ENCODE data around the gene SORBS2.

Gene SORBS2

GRCh38 chr4:185796176-185796575 is 15.8 kb downstream of the SORBS2 start:
- no peaks in the 10 kb centered on the region for H3K9me3 Mint-ChIP-seq
- no peak overlapping the region for H3K4me3 Mint-ChIP-seq
- ATAC-seq (no peak), DNase-seq (no peak)
- H3K27me3 Mint-ChIP-seq, result peaks cover 8% of the 10 kb centered on the region
- no peak overlapping the region for H3K27ac Mint-ChIP-seq
- H3K4me1 Mint-ChIP-seq, result no peaks in the 10 kb centered on the region

GRCh38 chr4:185794637-185795036 is 17.4 kb downstream of the SORBS2 start:
- Mint-ChIP-seq H3K4me3 (no peak overlapping the region), H3K27ac (no peak overlapping the region), H3K9me3 (no peaks in the 10 kb centered on the region), H3K27me3 (peaks cover 8% of the 10 kb centered on the region), H3K4me1 (no peaks in the 10 kb centered on the region)
- ATAC-seq (no peak), DNase-seq (no peak)

- H3K27me3 Mint-ChIP-seq, result peaks cover 8% of the 10 kb centered on the region
- ATAC-seq (no peak), DNase-seq (no peak)
- H3K27ac Mint-ChIP-seq, result no peak overlapping the region
- H3K9me3 Mint-ChIP-seq, result no peaks in the 10 kb centered on the region
- H3K4me1 Mint-ChIP-seq, result no peaks in the 10 kb centered on the region
- no peak overlapping the region for H3K4me3 Mint-ChIP-seq
These were observed 18.3 kb downstream of the SORBS2 start for GRCh38 chr4:185793716-185794115.

- Mint-ChIP-seq H3K4me3 (no peak overlapping the region), H3K27ac (no peak overlapping the region), H3K9me3 (no peaks in the 10 kb centered on the region), H3K27me3 (peaks cover 8% of the 10 kb centered on the region), H3K4me1 (no peaks in the 10 kb centered on the region)
- ATAC-seq (no peak), DNase-seq (no peak)
These were observed 18.9 kb downstream of the SORBS2 start for GRCh38 chr4:185793116-185793485.

- H3K4me1 Mint-ChIP-seq, result no peaks in the 10 kb centered on the region
- H3K27ac Mint-ChIP-seq, result no peak overlapping the region
- ATAC-seq (no peak), DNase-seq (no peak)
- no peak overlapping the region for H3K4me3 Mint-ChIP-seq
- no peaks in the 10 kb centered on the region for H3K9me3 Mint-ChIP-seq
- H3K27me3 Mint-ChIP-seq, result peaks cover 8% of the 10 kb centered on the region
These were observed 19.4 kb downstream of the SORBS2 start for GRCh38 chr4:185792384-185793115.

- H3K27me3 Mint-ChIP-seq, result peaks cover 8% of the 10 kb centered on the region
- H3K4me1 Mint-ChIP-seq, result no peaks in the 10 kb centered on the region
- H3K9me3 Mint-ChIP-seq, result no peaks in the 10 kb centered on the region
- no peak overlapping the region for H3K27ac Mint-ChIP-seq
- ATAC-seq (no peak), DNase-seq (no peak)
- no peak overlapping the region for H3K4me3 Mint-ChIP-seq
These were observed 23.9 kb downstream of the SORBS2 start for GRCh38 chr4:185787926-185788679.

- Mint-ChIP-seq H3K9me3 (no peaks in the 10 kb centered on the region), H3K27me3 (peaks cover 7% of the 10 kb centered on the region), H3K4me3 (no peak overlapping the region), H3K4me1 (no peaks in the 10 kb centered on the region), H3K27ac (no peak overlapping the region)
- ATAC-seq, result no peak
- no peak for DNase-seq
These were observed 25.6 kb downstream of the SORBS2 start for GRCh38 chr4:185786422-185786821.

- no peak overlapping the region for H3K4me3 Mint-ChIP-seq
- no peaks in the 10 kb centered on the region for H3K9me3 Mint-ChIP-seq
- no peaks in the 10 kb centered on the region for H3K4me1 Mint-ChIP-seq
- DNase-seq, result no peak
- ATAC-seq, result no peak
- H3K27me3 Mint-ChIP-seq, result peaks cover 10% of the 10 kb centered on the region
- H3K27ac Mint-ChIP-seq, result no peak overlapping the region
These were observed 28.4 kb downstream of the SORBS2 start for GRCh38 chr4:185783574-185783973.

GRCh38 chr4:185782523-185782922 is 29.5 kb downstream of the SORBS2 start:
- Mint-ChIP-seq H3K9me3 (no peaks in the 10 kb centered on the region), H3K4me1 (no peaks in the 10 kb centered on the region), H3K27me3 (peaks cover 10% of the 10 kb centered on the region), H3K27ac (no peak overlapping the region), H3K4me3 (no peak overlapping the region)
- no peak for ATAC-seq
- no peak for DNase-seq

- Mint-ChIP-seq H3K4me1 (no peaks in the 10 kb centered on the region), H3K27ac (no peak overlapping the region), H3K4me3 (no peak overlapping the region), H3K9me3 (no peaks in the 10 kb centered on the region), H3K27me3 (peaks cover 10% of the 10 kb centered on the region)
- ATAC-seq, result no peak
- no peak for DNase-seq
These were observed 30.3 kb downstream of the SORBS2 start for GRCh38 chr4:185781555-185782215.

GRCh38 chr4:185780472-185780871 is 31.5 kb downstream of the SORBS2 start:
- Mint-ChIP-seq H3K4me3 (no peak overlapping the region), H3K27me3 (peaks cover 11% of the 10 kb centered on the region), H3K4me1 (no peaks in the 10 kb centered on the region), H3K27ac (no peak overlapping the region), H3K9me3 (no peaks in the 10 kb centered on the region)
- DNase-seq (no peak), ATAC-seq (no peak)

- H3K27me3 Mint-ChIP-seq, result peaks cover 20% of the 10 kb centered on the region
- DNase-seq, result no peak
- H3K9me3 Mint-ChIP-seq, result no peaks in the 10 kb centered on the region
- H3K4me3 Mint-ChIP-seq, result no peak overlapping the region
- no peak overlapping the region for H3K27ac Mint-ChIP-seq
- no peaks in the 10 kb centered on the region for H3K4me1 Mint-ChIP-seq
- no peak for ATAC-seq
These were observed 32.5 kb downstream of the SORBS2 start for GRCh38 chr4:185779517-185779916.

GRCh38 chr4:185778307-185778706 is 33.7 kb downstream of the SORBS2 start:
- no peak for ATAC-seq
- Mint-ChIP-seq H3K27ac (no peak overlapping the region), H3K9me3 (no peaks in the 10 kb centered on the region), H3K4me3 (no peak overlapping the region), H3K4me1 (no peaks in the 10 kb centered on the region), H3K27me3 (peaks cover 28% of the 10 kb centered on the region)
- DNase-seq, result no peak

GRCh38 chr4:185775792-185776555 is 36.0 kb downstream of the SORBS2 start:
- no peak for DNase-seq
- no peak overlapping the region for H3K27ac Mint-ChIP-seq

GRCh38 chr4:185774845-185775680 is 36.9 kb downstream of the SORBS2 start:
- Mint-ChIP-seq H3K27me3 (peaks cover 26% of the 10 kb centered on the region), H3K9me3 (peaks cover 0 to 14% of the 10 kb centered on the region in 2 donors), H3K27ac (no peak overlapping the region), H3K4me1 (no peaks in the 10 kb centered on the region), H3K4me3 (no peak overlapping the region)
- DNase-seq (no peak), ATAC-seq (no peak)

More at GRCh38 chr4:185775792-185776555, 36.0 kb downstream of the SORBS2 start:
- H3K27me3 Mint-ChIP-seq, result peaks cover 26% of the 10 kb centered on the region
- no peak overlapping the region for H3K4me3 Mint-ChIP-seq
- H3K9me3 Mint-ChIP-seq, result peaks cover 0 to 13% of the 10 kb centered on the region in 2 donors
- H3K4me1 Mint-ChIP-seq, result no peaks in the 10 kb centered on the region
- ATAC-seq, result no peak
